C4-2B (cell line): ENCODE data around the gene MYO1D.

Experiments
- H3K27ac ChIP-seq: fragments of 450-650 bp; 2 replicates; pipeline ENCODE4 v1.5.1; 2017
- ZFX ChIP-seq: fragments of 450-650 bp; IDR thresholded peaks from 2 replicates; pipeline ENCODE4 v1.6.1; 2017
- TF ChIP-seq, protein P1 (sequence below): fragments of 450-650 bp; conservative IDR thresholded peaks from 2 replicates; pipeline ENCODE4 v1.5.1; 2017; ENCODE audit warnings: mild to moderate bottlenecking

Gene MYO1D

DNA sequence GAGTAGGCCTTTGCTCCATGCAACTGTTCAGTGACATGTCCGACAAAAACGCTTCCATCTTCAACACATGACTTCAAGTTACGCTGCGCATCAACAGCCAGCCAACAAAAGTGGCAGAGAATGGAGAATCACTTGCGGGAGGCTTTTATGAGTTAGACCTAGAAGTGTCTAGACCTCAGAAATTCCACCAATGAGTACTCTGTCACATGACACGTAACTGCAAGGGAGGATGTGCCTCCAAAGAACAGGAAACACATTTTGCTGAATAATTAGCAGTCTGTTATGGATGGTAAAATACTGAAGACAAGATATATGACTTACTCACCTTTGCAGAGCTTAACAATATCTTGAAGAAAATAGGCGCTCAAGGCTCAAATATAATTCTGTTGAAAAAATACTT, 62.1 kb downstream of the MYO1D start:
- TF ChIP-seq ZFX: no peak
- TF ChIP-seq, protein P1, sequence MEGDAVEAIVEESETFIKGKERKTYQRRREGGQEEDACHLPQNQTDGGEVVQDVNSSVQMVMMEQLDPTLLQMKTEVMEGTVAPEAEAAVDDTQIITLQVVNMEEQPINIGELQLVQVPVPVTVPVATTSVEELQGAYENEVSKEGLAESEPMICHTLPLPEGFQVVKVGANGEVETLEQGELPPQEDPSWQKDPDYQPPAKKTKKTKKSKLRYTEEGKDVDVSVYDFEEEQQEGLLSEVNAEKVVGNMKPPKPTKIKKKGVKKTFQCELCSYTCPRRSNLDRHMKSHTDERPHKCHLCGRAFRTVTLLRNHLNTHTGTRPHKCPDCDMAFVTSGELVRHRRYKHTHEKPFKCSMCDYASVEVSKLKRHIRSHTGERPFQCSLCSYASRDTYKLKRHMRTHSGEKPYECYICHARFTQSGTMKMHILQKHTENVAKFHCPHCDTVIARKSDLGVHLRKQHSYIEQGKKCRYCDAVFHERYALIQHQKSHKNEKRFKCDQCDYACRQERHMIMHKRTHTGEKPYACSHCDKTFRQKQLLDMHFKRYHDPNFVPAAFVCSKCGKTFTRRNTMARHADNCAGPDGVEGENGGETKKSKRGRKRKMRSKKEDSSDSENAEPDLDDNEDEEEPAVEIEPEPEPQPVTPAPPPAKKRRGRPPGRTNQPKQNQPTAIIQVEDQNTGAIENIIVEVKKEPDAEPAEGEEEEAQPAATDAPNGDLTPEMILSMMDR: no peak
- no peak overlapping the region for H3K27ac ChIP-seq

DNA sequence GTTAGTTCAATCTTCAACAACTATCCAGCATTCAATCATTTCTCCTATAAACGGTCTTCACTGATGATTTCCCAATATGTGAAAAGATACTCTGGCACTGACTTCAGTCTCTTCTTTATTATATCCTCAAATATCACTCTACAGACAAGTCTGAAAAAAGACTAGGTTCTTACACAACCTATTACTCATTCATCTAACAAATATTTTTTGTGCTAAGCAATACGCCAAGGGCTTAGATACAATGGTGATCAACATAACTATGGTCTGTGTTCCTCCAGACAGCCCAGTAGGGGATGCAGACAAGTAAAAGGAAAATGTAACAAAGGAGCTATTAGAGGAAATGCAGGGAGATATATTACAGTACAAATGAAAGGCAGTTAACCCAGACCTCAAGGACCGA, 63.9 kb downstream of the MYO1D start:
- H3K27ac ChIP-seq: no peak overlapping the region
- TF ChIP-seq ZFX: no peak
- TF ChIP-seq, protein P1: no peak

DNA sequence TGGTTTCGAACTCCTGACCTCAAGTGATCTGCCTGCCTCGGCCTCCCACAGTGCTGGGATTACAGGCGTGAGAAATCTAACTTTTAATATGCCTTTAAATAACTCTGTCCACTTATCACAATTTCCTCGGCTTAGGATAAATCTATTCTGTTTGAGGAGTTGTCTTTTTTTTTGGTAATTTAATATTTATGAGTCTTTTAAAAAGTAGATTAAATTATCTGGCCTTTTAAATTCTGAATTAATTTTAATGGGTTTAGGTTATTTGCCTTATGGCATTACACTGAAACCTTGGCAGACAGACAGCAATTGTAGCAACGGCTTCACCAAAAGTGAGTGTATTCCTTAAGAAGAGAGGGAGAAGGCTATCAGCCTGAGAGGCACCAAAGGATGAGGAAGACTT, 66.2 kb downstream of the MYO1D start:
- H3K27ac ChIP-seq: no peak overlapping the region
- TF ChIP-seq ZFX: no peak
- TF ChIP-seq, protein P1: no peak

DNA sequence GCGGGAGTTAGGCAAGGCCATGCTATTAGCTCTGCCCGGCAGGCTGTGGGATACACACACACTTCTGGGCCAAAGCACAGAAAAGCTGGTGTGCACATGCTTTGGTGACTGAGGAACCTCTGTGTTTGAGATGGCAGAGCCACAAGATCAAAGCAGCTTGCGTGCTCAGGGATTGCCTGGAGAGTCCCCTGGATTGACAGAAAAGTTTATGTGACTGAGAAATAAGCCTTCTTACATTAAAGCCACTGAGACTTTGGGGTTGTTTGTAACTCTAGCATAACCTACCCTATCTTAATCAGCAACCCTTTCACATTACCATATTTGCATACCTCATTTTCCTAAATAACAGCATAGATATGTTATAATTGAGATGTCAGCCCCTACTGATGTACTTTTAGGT, 69.3 kb downstream of the MYO1D start:
- no peak for TF ChIP-seq ZFX
- TF ChIP-seq, protein P1: no peak
- H3K27ac ChIP-seq: no peak overlapping the region

DNA sequence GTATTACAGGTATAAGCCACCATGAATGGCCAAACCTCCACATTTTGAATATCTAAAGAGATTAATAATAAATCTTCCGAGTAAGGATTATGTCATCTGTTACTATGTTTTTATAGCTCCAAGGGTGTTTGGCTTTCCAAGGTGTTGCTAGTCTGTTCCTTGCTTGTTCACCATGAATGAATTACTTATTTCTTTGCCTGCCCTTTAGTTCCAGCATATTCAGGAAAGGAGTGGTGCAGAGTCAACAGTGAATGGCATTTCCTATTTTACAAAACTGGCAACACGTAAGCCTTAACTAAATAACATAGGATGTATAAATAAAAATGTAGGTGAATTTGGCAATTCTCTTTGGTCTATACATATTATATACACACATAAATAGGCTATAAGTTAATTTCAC, 70.3 kb downstream of the MYO1D start:
- TF ChIP-seq, protein P1: no peak
- no peak overlapping the region for H3K27ac ChIP-seq

DNA sequence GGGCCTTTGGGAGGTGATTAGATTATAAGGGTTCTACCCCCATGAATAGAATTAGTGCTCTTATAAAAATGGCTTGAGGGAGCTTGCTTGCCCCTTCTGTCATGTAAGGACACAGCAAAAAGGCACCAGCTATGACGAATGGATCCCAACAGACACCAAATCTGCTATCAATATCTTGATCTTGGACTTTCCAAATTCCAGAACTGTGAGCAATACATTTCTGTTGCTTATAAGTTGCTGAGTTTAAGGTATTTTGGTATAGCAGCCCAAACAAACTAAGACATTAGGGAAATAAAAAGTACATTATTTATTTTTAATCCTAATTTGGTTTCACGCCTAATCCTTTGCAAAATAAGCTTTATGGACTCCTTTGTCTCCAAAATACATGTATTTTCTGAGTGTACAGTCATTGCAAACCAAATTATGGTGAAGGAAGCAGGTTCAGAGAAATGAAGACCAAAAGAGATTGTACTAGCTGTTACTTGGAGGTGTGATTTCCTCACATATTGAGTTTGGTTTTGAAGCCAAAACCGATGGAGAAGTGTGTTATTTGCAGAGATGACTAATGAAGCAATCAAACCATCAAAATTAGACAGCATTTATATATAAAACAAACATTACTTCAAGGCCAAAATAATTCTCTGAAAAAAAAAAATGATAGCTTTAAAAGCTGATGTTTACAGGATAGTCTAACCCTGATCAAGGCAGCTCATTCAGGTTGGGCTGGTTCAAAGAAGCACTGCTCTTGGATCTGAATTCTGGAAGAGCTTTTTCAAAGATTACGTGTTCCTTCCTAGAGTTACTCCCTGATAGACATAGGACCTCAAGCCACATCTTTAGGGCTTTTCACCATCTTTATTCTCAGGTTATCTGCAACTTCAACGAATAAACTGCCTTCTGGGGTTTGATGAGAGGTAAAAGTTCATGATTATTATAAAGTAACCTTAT, 71.6 kb downstream of the MYO1D start:
- TF ChIP-seq, protein P1: no peak
- TF ChIP-seq ZFX: no peak
- no peak overlapping the region for H3K27ac ChIP-seq

DNA sequence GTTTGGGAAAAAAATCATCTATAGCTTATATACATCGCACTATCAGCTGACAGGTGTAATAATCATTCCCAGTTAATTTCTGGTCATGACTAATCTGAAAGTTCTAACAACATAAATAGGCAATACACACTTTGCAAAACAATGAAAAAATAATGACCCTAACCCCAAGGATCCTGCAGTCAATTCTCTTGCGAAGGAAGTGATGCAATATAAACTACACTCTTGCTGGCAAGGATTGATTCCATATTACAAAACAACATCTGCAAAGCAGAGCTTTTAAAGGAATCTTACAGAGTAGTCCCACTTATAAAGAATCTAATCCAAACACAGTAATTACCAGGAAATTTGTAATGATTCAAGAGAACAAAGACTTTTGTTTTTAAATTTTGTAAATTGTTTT, 73.4 kb downstream of the MYO1D start:
- no peak overlapping the region for H3K27ac ChIP-seq
- TF ChIP-seq, protein P1: no peak
- no peak for TF ChIP-seq ZFX
